Mesodermal cell (in vitro differentiated cells): ENCODE results near the gene CCDC134.

Source experiments
- H3K27ac ChIP-seq: 2 replicates; pipeline ENCODE4 v1.7.0; 2013; ENCODE audit warnings: mild to moderate bottlenecking, low read depth, low read length, moderate library complexity; ENCODE audit not compliant: severe bottlenecking
- H3K36me3 ChIP-seq: 2 replicates; pipeline ENCODE4 v1.7.1; 2013; ENCODE audit warnings: mild to moderate bottlenecking, low read length, moderate library complexity; ENCODE audit not compliant: control insufficient read depth, insufficient read depth
- H3K4me1 ChIP-seq: one replicate; pipeline ENCODE4 v1.7.1; 2013; ENCODE audit warnings: mild to moderate bottlenecking, low read length; ENCODE audit not compliant: insufficient read depth, control insufficient read depth, poor library complexity, severe bottlenecking
- H3K4me3 ChIP-seq: 2 replicates; pipeline ENCODE4 v1.7.0; 2013; ENCODE audit warnings: low read length, control low read depth, mild to moderate bottlenecking; ENCODE audit not compliant: insufficient read depth, poor library complexity, severe bottlenecking; ENCODE audit errors: extremely low read depth
- H3K9me3 ChIP-seq: 2 replicates; pipeline ENCODE4 v1.7.1; 2013; ENCODE audit warnings: mild to moderate bottlenecking, low read length, moderate library complexity; ENCODE audit not compliant: control insufficient read depth
- WGBS, 2 experiments: methylation state at CpG; one replicate each; pipeline ENCODE4 v1.1.5; 2013; ENCODE audit warnings: missing lambda C conversion rate in 2 of 2; ENCODE audit not compliant: insufficient coverage in 2 of 2; 5-methylcytosine and 5-hydroxymethylcytosine counted together

Gene CCDC134

DNA sequence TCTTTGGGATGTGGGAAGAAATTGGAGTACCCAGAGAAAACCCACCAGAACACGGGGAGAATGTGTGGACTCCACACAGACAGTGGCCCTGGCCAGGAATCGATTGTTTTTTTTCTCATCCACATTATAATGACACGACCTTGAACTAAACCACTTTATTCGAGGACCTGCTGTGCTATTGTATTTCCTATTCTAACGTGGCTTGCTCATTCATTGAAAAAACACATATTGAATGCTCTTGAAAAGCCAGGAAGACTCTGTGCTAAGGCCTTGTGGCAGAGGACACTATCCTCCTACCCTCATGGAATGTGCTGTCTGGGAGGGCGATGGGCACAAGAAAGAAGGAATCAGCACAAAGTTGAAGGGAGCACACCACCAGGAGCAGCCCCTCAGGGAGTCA, 23.3 kb downstream of the CCDC134 start:
- WGBS, 2 experiments, result 81 to 94% methylated on average over 4 to 6 of the region's 6 CpGs

DNA sequence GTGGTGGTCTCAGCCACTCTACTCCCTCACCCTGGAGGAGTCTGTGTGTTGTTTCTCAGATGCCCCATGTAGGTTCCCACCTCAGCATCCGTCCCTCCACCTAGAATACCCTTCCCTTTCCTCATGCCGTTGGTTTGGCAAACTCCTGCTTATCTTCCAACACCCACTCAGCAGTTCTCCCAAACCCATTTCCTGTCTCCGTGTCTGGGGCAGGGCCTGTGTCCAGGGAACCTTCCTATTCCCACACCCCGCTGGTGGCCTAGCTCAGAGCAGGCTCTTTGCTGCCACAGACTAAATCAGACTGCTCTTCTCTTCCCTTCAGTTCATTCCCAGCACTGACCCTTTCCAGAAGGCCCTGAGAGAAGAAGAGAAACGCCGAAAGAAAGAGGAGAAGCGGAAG, 24.9 kb downstream of the CCDC134 start:
- Histone ChIP-seq H3K9me3 (no peaks in the 10 kb centered on the region), H3K36me3 (no peaks in the 10 kb centered on the region), H3K27ac (peak overlapping the region; percentile 61), H3K4me3 (no peak overlapping the region), H3K4me1 (peaks cover 33% of the 10 kb centered on the region)
- 74 to 80% methylated on average over 7 of the region's 7 CpGs for WGBS, 2 experiments

More for the DNA sequence above, 23.3 kb downstream of the CCDC134 start:
- Histone ChIP-seq H3K27ac (no peak overlapping the region), H3K4me3 (no peak overlapping the region), H3K9me3 (no peaks in the 10 kb centered on the region), H3K4me1 (peaks cover 33% of the 10 kb centered on the region), H3K36me3 (no peaks in the 10 kb centered on the region)

DNA sequence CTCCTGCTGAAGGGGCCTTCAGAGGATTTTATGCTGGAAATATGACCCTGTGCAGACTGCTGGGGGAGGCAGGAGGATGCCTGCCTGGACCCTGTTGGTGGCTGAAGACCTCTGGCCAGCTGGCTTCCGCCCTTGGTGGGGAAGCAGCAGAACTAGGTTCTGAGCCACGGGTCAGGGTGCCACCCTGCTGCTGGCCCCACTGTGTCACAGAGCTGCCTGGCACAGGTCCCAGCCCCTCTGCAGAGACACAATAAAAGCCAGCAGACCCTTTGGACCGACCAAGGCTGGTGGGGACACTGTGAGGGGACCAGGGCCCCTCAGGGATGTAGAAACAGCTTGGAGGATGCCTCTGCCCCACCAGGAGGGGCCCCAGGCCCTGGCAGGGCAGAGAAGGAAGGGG, 25.5 kb downstream of the CCDC134 start:
- H3K4me3 ChIP-seq, result no peak overlapping the region
- peaks cover 33% of the 10 kb centered on the region for H3K4me1 ChIP-seq
- 88 to 97% methylated on average over 3 of the region's 3 CpGs for WGBS, 2 experiments
- H3K9me3 ChIP-seq, result no peaks in the 10 kb centered on the region
- H3K27ac ChIP-seq, result peak overlapping the region; percentile 29
- no peaks in the 10 kb centered on the region for H3K36me3 ChIP-seq

DNA sequence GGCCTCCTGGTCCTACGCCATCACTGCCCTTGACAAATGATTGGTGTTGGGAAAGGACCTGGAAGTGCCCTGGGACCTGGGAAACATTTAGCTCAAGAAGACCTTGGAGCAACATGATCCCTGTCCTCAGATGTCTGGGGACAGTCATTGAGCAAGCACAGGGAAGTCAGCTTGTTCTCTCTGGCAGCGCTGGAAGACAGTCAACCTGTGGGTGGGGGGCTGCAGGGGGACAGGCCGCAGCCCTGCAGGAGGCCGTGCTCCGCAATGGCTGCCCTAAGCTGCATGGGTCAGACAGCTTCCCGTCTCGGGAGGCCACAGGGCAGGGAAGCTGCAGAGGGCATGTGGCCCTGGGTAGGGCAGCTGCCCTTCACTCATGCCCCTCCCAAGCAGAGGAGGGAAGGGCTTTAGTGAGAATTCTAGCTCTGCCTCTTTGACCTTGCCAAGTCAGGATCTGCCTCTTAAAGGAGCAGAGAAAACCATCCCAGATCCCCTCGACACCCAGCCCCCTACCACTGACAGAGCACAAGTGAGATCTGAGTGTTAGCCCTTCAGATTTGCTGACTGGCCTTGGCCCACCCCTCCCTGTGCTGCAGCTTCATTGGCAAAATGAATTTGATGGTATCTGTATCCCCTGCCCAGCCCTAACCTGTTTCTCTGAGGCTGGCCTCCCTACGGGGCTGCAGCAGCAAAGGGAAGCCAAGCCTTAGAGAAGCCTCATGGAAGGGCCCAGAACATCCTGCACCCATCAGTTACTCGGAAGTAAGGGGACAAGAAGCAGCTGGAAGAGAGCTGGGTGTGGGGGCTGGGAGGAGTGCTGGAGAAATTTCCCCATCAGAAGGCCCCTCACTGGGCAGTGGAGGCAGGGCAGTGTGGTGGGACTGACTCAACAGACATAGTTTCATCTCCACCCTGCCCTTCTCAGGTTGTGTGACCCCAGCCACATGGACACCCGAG, 26.2 kb downstream of the CCDC134 start:
- peak overlapping the region; percentile 29 for H3K27ac ChIP-seq
- WGBS, 2 experiments, result 69 to 96% methylated on average over 3 to 6 of the region's 11 CpGs
- no peaks in the 10 kb centered on the region for H3K9me3 ChIP-seq
- peaks cover 33% of the 10 kb centered on the region for H3K4me1 ChIP-seq
- no peaks in the 10 kb centered on the region for H3K36me3 ChIP-seq
- H3K4me3 ChIP-seq, result no peak overlapping the region

DNA sequence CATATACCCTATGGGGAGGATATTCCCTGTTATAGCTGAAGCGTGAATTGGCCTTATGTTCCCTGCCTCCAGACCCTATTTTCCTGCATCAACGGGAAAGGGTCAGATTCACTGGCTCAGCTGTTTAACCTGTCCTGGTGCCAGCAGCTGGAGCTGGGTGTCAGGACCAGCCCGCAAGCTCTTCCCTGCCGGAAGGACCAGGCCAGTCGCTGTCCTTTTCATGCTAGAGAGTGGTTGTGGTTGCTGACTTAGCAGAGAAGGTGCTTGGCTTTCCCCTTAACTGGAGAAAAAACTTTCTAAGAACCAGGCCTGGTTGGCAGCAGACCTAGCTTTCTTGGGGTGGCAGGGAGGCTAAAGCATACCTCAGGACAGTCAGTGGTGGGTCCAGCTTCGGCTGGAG, 27.2 kb downstream of the CCDC134 start:
- Histone ChIP-seq H3K36me3 (no peaks in the 10 kb centered on the region), H3K4me1 (peaks cover 32% of the 10 kb centered on the region), H3K27ac (no peak overlapping the region), H3K9me3 (no peaks in the 10 kb centered on the region), H3K4me3 (no peak overlapping the region)
- WGBS, 2 experiments, result 94 to 98% methylated on average over 3 to 5 of the region's 6 CpGs

DNA sequence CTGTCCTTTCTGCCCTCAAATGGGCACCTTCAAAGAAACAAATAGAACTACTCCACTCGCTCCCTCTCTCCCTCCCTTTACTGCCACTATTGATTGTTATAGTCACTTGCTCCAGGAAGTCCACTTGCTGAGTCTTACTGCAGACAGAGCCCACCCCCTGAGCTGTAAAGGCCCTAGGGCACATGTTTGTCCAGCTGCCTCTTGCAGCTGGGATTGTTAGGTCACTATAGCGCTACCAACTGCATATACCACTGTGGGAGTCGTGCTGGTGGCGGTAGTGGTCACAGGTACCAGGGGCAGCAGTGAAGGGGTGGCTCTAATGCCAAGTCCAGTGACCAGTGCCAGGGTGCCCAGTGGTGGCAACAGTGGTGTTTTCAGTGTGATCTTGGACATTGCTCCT, 28.0 kb downstream of the CCDC134 start:
- H3K27ac ChIP-seq, result peak overlapping the region; percentile 41
- H3K36me3 ChIP-seq, result no peaks in the 10 kb centered on the region
- peaks cover 32% of the 10 kb centered on the region for H3K4me1 ChIP-seq
- H3K9me3 ChIP-seq, result no peaks in the 10 kb centered on the region
- 88 to 100% methylated on average over 3 to 4 of the region's 4 CpGs for WGBS, 2 experiments
- H3K4me3 ChIP-seq, result no peak overlapping the region

DNA sequence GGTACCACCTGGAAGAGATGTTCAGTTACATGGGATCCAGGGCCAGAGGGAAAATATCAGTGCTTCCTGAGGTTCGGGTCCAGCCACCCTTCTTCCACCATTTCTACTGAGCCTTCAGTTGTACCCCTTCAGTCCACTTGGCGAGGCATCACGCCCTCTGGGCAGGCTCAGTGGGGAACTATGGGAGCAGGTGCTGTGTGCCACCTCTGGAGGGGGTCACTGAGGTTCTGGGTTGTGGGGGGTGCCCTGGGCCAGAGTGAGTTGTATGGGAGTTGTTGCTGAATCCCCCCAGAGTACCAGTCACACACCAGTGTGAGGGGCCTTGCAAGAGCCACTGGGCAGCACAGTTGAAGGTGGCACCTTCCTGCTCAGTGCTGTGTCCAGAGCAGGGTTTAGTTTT, 29.7 kb downstream of the CCDC134 start:
- Histone ChIP-seq H3K9me3 (no peaks in the 10 kb centered on the region), H3K36me3 (peaks cover 13% of the 10 kb centered on the region), H3K4me1 (peaks cover 30% of the 10 kb centered on the region), H3K4me3 (no peak overlapping the region), H3K27ac (no peak overlapping the region)
- WGBS, 2 experiments, result no CpG with 5 or more reads among the region's 3 CpGs

DNA sequence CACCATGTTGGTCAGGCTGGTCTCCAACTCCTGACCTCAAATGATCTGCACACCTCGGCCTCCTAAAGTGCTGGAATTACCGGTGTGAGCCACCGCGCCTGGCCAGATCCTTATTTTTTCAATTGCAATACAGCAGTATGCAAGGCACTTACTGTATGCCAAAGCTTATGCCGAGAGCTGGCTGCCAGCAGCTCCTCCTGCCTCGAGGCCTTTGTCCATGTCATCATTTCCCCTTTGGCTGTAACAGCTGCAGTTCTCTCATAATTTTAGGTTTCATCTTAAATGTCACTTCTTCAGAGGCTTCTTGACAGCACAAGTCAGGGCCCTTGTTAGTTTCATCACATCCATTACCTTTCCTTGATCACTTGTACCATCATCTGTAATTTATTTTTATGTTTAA, 30.9 kb downstream of the CCDC134 start:
- Histone ChIP-seq H3K4me1 (peaks cover 19% of the 10 kb centered on the region), H3K4me3 (no peak overlapping the region), H3K9me3 (no peaks in the 10 kb centered on the region), H3K36me3 (peaks cover 25% of the 10 kb centered on the region), H3K27ac (peak overlapping the region; percentile 97)
- WGBS, 2 experiments, result 95 to 99% methylated on average over 6 of the region's 6 CpGs

DNA sequence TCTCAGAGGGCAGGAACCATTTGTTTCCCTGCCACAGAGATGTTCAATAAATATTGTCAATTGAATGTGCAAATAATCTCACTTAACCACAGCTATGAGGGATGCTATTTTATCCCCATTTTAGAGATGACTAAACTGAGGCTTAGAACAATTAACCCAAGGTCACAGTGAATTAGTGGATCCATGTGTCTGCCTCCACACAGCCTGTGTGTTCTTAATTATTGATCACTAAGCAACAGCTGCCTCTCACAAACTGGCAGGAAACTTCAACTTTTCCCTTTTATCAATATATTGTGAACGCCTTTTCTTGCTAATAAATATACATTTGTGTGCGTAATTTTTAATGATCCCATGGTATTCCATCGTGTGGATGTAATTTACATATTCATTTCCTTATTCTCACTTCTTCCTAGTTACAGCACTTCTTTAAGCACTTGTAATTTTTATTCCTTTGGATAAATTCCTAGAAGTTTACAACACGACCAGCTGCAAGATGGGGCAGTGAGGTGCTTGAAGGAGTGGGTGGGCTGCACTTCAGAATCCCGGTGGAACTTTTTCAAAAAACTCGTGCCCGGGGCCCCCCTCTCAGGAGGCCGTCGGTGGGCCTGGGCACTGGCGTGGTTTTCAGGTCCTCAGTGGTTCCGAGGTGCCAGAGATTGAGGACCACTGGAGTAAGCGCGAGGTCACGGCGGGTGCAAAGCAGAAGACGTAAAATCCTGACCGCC, 31.5 kb downstream of the CCDC134 start:
- Histone ChIP-seq H3K36me3 (peaks cover 31% of the 10 kb centered on the region), H3K27ac (peak overlapping the region; percentile 97)
- 5 to 16% methylated on average over 13 of the region's 17 CpGs for WGBS, 2 experiments

DNA sequence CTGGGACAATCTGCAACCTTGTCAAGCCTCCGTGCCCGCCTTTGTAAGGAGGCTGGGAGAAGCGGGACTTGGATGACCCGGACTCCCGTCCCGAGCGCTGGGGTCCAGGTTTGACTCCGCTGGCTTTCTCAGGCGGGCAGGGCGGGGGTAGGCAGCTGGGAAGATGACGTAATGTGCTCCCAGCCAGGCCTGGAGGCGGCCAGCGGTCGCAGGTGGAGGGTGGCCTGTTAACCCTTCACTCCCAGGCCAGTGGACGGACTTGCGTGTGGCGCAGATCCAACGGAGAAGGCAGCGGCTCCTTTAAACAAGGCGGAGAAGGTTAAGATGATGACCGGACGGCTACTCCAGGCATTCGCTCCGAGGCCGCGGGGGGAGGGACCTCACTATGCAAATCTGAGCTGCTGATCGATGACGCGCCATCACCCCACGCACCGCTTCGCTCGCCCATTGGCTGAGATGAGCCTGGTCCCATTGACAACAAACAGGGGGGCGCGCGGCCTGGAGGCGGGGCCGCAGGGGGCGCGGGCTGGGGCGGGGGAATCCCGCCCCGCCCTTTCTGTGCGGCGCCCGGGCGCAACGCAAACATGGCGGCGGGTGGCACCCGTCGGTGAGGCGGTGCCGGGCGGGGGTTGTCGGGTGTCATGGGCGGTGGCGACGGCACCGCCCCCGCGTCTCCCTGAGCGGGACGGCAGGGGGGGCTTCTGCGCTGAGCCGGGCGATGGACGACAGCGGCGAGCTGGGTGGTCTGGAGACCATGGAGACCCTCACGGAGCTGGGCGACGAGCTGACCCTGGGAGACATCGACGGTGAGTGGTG, 32.3 kb downstream of the CCDC134 start, which contains the start of gene SREBF2:
SREBF2 (plus strand) TSS at position 553 of the 816 bp plus-strand sequence; CDS start at position 719, 166 bp downstream.
- H3K36me3 ChIP-seq, result peaks cover 36% of the 10 kb centered on the region
- H3K9me3 ChIP-seq, result no peaks in the 10 kb centered on the region
- H3K4me3 ChIP-seq, result peak within 1 kb of the TSS; percentile 85
- peaks cover 8% of the 10 kb centered on the region for H3K4me1 ChIP-seq
- H3K27ac ChIP-seq, result peak within 1 kb of the TSS; percentile 97
- WGBS, 2 experiments, result 0 to 1% methylated on average over 61 to 62 of the region's 75 CpGs

More for the DNA sequence above, 31.5 kb downstream of the CCDC134 start:
- Histone ChIP-seq H3K9me3 (no peaks in the 10 kb centered on the region), H3K4me3 (peak overlapping the region; percentile 85), H3K4me1 (peaks cover 13% of the 10 kb centered on the region)
